NCI-H748 (cell line): Measurements from ENCODE around the gene SHE.

Experiments
- DNase-seq: peaks from one replicate; lab custom pipeline; 2025; ENCODE audit not compliant: unreplicated experiment; lab: John Stamatoyannopoulos, UW

SHE gene

GRCh38 chr1:154453161-154453560 lies 49.1 kb downstream of the SHE start:
- DNase-seq = no peak

GRCh38 chr1:154448331-154448811 lies 53.8 kb downstream of the SHE start:
- DNase-seq = no peak

- no peak for DNase-seq
These were observed 55.4 kb downstream of the SHE start for GRCh38 chr1:154446789-154447188.

- DNase-seq = no peak
These were observed 55.9 kb downstream of the SHE start for GRCh38 chr1:154446292-154446691.

GRCh38 chr1:154445040-154445472 lies 57.2 kb downstream of the SHE start:
- no peak for DNase-seq

GRCh38 chr1:154443274-154444013 lies 58.8 kb downstream of the SHE start:
- no peak for DNase-seq

- DNase-seq = no peak
These were observed 60.0 kb downstream of the SHE start for GRCh38 chr1:154442006-154442740.

- DNase-seq = no peak
These were observed 60.8 kb downstream of the SHE start for GRCh38 chr1:154441241-154441888.

- no peak for DNase-seq
These were observed 62.0 kb downstream of the SHE start for GRCh38 chr1:154440036-154440804.

- no peak for DNase-seq
These were observed 65.8 kb downstream of the SHE start for GRCh38 chr1:154436433-154436832.

GRCh38 chr1:154435599-154436200 lies 66.5 kb downstream of the SHE start:
- no peak for DNase-seq

- DNase-seq = no peak
These were observed 67.7 kb downstream of the SHE start for GRCh38 chr1:154434346-154435085.

- DNase-seq = no peak
These were observed 68.9 kb downstream of the SHE start for GRCh38 chr1:154433161-154433764.

GRCh38 chr1:154431586-154432373 lies 70.4 kb downstream of the SHE start:
- DNase-seq = no peak

GRCh38 chr1:154430903-154431302 lies 71.3 kb downstream of the SHE start:
- DNase-seq = peak; percentile 21

GRCh38 chr1:154429841-154430611 lies 72.2 kb downstream of the SHE start:
- DNase-seq = no peak
